Prostate gland (tissue), 2 donors: ENCODE data around the gene NR6A1. TPM values are rescaled to one million over a fixed set of nuclear protein-coding genes. Genes with fewer than 3 reads are reported as not detected.
A peak's percentile ranks its signal among the peaks of the same experiment; 100 is the strongest.

Experiments used
- DNase-seq: peaks from one replicate; pipeline ENCODE4 v3.0.0-alpha.2; 2019; ENCODE audit warnings: low spot score
- H3K27ac ChIP-seq, 2 donors: fragments of 200-600 bp; sonication (generic); 2 replicates each; pipeline ENCODE4 v1.5.1; 2017 to 2019
- H3K27me3 ChIP-seq: fragments of 200-600 bp; sonication (generic); replicated peaks from 2 replicates; pipeline ENCODE4 v1.5.1; 2019; ENCODE audit not compliant: insufficient read depth
- H3K36me3 ChIP-seq, 2 donors: fragments of 200-600 bp; sonication (generic); 1 replicate in 1 of 2; 2 replicates in 1 of 2; pipeline versions ENCODE4 v1.5.1 to v1.8.1; 2017 to 2019
- H3K4me1 ChIP-seq: fragments of 200-600 bp; sonication (generic); replicated peaks from 2 replicates; pipeline ENCODE4 v1.5.1; 2019
- H3K4me3 ChIP-seq, 2 donors: fragments of 200-600 bp; sonication (generic); 2 replicates each; pipeline ENCODE4 v1.5.1; 2017 to 2019
- H3K9me3 ChIP-seq: fragments of 200-600 bp; sonication (generic); 2 replicates; pipeline ENCODE4 v1.5.1; 2017
- POLR2A ChIP-seq: fragments of 450-650 bp; IDR thresholded peaks from one replicate; pipeline ENCODE4 v1.6.1; 2016; ENCODE audit warnings: antibody characterized with exemption, mild to moderate bottlenecking
- POLR2AphosphoS5 ChIP-seq: sonication (generic); formaldehyde crosslinking; IDR thresholded peaks from one replicate; pipeline ENCODE4 v1.6.1; 2017; ENCODE audit warnings: antibody characterized with exemption
- WGBS: methylation state at CpG from one replicate; pipeline ENCODE4 v1.1.5; 2018; 5-methylcytosine and 5-hydroxymethylcytosine counted together
- intact Hi-C: fragments of 100-400 bp; cut with DNase I; formaldehyde crosslinking; loops from one replicate; pipeline ENCODE4 v1.14.2; 2022
- total RNA-seq, 2 donors: library from RNA; depleted of rRNA; stranded (reverse); fragments of >200 nt; gene quantifications; one replicate each; pipeline ENCODE4 v1.1.0, GENCODE V29; 2016
- TF ChIP-seq, protein P1 (sequence below), 4 experiments: fragments of 200-600 bp in 2 of 4; fragments of 450-650 bp in 2 of 4; sonication (generic) in 2 of 4; IDR thresholded peaks; 1 replicate in 3 of 4; 2 replicates in 1 of 4; pipeline ENCODE4 v1.5.1; 2016 to 2019; ENCODE audit warnings: antibody characterized with exemption in 4 of 4, mild to moderate bottlenecking in 2 of 4, moderate library complexity in 2 of 4

NR6A1 gene
- total RNA-seq, 2 donors from 2014 or later: 1.3 to 53.7 TPM

DNA sequence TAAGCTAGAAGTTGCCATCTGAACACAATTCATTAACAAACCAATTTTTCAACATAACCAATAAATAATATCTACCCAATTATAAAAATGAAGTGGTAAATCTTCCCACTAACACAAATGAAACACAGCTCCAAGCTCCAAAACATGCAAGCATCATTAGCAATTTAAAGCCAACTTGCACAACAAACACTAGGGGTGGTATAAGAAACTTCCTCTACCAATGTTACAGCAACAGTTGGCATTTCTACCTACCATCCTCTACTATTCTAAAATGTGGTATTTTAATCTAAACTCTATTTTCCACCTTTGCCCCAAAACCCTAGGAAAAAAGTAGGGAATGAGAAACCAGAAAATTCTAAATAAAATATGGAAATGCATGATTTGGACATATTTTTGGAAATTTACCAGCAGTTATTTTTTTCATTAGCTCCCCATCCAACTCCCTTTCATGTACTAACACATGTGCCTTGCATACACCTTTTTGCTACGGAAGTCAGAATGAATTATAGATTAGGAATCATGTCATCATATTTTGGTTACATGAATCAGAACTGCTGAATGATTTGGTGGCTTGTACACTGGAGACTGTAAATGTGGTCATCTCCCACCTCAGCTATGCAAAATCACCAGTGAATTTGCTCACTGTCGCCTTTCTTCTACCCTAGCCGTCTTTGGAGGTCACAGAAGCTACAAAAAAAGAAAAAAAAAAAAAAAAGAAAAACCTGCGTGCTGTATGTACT lies 4.1 kb downstream of the NR6A1 start:
- TF ChIP-seq, protein P1, sequence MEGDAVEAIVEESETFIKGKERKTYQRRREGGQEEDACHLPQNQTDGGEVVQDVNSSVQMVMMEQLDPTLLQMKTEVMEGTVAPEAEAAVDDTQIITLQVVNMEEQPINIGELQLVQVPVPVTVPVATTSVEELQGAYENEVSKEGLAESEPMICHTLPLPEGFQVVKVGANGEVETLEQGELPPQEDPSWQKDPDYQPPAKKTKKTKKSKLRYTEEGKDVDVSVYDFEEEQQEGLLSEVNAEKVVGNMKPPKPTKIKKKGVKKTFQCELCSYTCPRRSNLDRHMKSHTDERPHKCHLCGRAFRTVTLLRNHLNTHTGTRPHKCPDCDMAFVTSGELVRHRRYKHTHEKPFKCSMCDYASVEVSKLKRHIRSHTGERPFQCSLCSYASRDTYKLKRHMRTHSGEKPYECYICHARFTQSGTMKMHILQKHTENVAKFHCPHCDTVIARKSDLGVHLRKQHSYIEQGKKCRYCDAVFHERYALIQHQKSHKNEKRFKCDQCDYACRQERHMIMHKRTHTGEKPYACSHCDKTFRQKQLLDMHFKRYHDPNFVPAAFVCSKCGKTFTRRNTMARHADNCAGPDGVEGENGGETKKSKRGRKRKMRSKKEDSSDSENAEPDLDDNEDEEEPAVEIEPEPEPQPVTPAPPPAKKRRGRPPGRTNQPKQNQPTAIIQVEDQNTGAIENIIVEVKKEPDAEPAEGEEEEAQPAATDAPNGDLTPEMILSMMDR (IDR thresholded peaks at IDR 0.05): peak in 1 of 4 experiments; percentile 24
- no peak for TF ChIP-seq POLR2AphosphoS5
- no peaks in the 10 kb centered on the region for H3K4me1 ChIP-seq
- intact Hi-C loops: no loop called here
- no peak overlapping the region for H3K27ac ChIP-seq
- H3K36me3 ChIP-seq: no peaks in the 10 kb centered on the region
- no peaks in the 10 kb centered on the region for H3K9me3 ChIP-seq
- WGBS: 75% methylated on average over 4 of the region's 4 CpGs
- no peaks in the 10 kb centered on the region for H3K27me3 ChIP-seq
- H3K4me3 ChIP-seq: no peak overlapping the region
- DNase-seq: no peak

DNA sequence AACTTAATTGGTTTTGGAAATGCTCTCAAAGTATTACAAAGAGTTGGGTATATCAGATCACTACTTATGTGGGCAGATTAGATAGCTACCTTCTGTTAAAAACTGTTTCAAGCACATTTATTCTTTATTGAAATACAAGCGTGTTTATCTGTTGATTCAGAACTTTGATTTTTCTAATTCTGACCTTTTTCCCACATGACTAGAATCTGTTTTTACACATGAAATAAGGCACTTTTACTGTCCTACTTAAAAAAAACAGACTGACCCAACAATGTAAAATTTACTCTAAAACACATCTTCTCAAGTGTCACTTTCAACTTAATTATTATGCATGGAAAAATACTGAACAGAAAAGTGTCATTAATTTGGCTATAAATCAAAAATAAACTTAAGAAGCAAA lies 4.8 kb downstream of the NR6A1 start:
- 81% methylated on average over 1 of the region's 1 CpG for WGBS
- H3K36me3 ChIP-seq: no peaks in the 10 kb centered on the region
- DNase-seq: no peak
- H3K4me1 ChIP-seq: no peaks in the 10 kb centered on the region
- H3K27ac ChIP-seq: no peak overlapping the region
- no peaks in the 10 kb centered on the region for H3K9me3 ChIP-seq
- H3K27me3 ChIP-seq: no peaks in the 10 kb centered on the region
- TF ChIP-seq, protein P1 (IDR thresholded peaks at IDR 0.05): no peak
- TF ChIP-seq POLR2AphosphoS5 (no peak), POLR2A (no peak)
- H3K4me3 ChIP-seq: no peak overlapping the region
- intact Hi-C loops: no loop called here

DNA sequence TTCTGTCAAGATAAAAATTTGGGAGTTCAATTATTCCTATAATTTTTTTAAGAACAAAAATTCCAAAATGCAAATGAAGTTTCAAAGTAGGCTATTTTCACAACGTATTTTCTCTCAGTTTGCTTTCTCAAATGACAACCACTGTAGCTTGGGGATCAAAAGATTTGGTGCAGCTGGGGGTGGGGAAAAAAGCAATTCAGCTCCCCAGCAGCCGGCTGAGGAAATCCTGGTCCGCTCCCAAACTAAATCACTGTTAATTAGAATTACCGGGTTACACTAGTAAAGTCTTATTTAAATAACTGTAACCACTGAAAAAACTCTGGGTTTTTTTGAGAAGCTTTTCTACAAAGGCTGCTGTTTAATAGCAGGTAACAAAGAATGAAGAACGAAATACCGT lies 5.7 kb downstream of the NR6A1 start:
- TF ChIP-seq POLR2A (no peak), POLR2AphosphoS5 (no peak)
- TF ChIP-seq, protein P1 (IDR thresholded peaks at IDR 0.05): no peak
- no peaks in the 10 kb centered on the region for H3K36me3 ChIP-seq
- no peak overlapping the region for H3K27ac ChIP-seq
- H3K4me1 ChIP-seq: no peaks in the 10 kb centered on the region
- no peaks in the 10 kb centered on the region for H3K27me3 ChIP-seq
- intact Hi-C loops: no loop called here
- no peak overlapping the region for H3K4me3 ChIP-seq
- DNase-seq: no peak
- no peaks in the 10 kb centered on the region for H3K9me3 ChIP-seq
- WGBS: 61% methylated on average over 6 of the region's 6 CpGs

DNA sequence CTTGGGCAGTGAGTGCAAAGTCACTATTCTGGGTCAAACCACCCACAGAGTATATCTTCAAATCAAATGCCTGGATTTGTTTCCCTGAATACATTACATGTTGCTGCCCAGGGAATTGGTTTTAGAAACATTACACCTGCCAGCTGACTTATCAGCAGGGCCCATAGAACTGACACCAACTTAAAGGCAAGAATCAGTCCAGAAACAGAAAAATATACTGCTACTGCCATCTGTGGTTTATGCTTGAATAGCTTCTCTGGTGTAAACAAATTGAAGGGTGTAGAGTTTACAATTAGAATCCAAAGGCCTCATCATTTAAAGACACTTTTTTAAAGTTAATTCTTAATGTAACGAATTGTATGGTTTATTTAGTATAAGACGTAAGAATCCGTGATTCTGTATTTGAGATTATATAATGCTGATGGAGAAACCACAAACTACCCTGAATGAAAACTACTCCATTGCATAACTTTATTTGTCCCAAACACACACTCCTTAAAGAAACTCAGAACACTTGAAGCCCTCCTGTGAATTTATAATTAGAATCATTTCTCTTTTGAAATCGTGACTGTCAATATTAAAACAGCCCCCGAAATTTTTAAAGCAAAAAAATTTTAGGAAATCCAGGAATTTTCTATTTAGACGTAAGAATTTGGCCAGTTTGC lies 6.2 kb downstream of the NR6A1 start:
- Histone ChIP-seq H3K9me3 (no peaks in the 10 kb centered on the region), H3K4me3 (no peak overlapping the region), H3K36me3 (no peaks in the 10 kb centered on the region), H3K4me1 (no peaks in the 10 kb centered on the region), H3K27ac (no peak overlapping the region), H3K27me3 (no peaks in the 10 kb centered on the region)
- DNase-seq: no peak
- 82% methylated on average over 6 of the region's 6 CpGs for WGBS
- intact Hi-C loops: no loop called here
- TF ChIP-seq POLR2A (no peak), POLR2AphosphoS5 (no peak)
- TF ChIP-seq, protein P1 (IDR thresholded peaks at IDR 0.05): peak in 1 of 4 experiments; percentile 25

DNA sequence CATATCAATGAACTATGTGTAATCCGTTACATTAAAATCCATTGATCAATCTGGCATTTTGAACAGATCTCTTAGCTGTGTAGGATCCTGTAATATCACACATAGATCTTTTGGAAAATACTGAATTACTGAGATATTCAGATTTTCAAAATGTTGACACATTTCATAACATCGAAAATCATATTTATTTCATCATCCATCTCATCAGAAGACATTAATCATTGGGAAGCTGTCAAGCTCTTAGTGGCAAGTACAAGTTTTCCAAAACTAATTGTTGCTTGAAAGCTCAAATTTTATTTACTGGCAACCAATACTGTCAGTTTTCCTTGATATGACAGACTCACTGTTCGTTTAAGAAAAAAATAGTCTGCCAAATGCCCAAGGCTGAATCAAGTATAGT lies 8.5 kb downstream of the NR6A1 start:
- H3K27me3 ChIP-seq: no peaks in the 10 kb centered on the region
- no peak overlapping the region for H3K27ac ChIP-seq
- intact Hi-C loops: no loop called here
- H3K36me3 ChIP-seq: no peaks in the 10 kb centered on the region
- no peaks in the 10 kb centered on the region for H3K4me1 ChIP-seq
- DNase-seq: no peak
- WGBS: 82% methylated on average over 3 of the region's 3 CpGs
- TF ChIP-seq POLR2AphosphoS5 (no peak), POLR2A (no peak)
- TF ChIP-seq, protein P1 (IDR thresholded peaks at IDR 0.05): no peak
- H3K4me3 ChIP-seq: no peak overlapping the region
- H3K9me3 ChIP-seq: no peaks in the 10 kb centered on the region
